Type B pancreatic cell (in vitro differentiated cells): ENCODE results near the gene MBD1. TPM values are rescaled to one million over a fixed set of nuclear protein-coding genes. Genes with fewer than 3 reads are reported as not detected.

Source experiments
- DNase-seq: peaks from one replicate; pipeline ENCODE4 v3.0.0; 2021; ENCODE audit warnings: mixed read lengths; ENCODE audit not compliant: unreplicated experiment; ENCODE audit errors: extremely low spot score
- H3K27ac Mint-ChIP-seq: 2 replicates; pipeline ENCODE4 v1.8.0; 2021; ENCODE audit warnings: mild to moderate bottlenecking, mixed read lengths
- H3K27me3 Mint-ChIP-seq: 2 replicates; pipeline ENCODE4 v1.8.0; 2021; ENCODE audit warnings: mixed read lengths
- H3K36me3 Mint-ChIP-seq: 2 replicates; pipeline ENCODE4 v1.8.0; 2021; ENCODE audit warnings: mixed read lengths
- H3K4me1 Mint-ChIP-seq: one replicate; pipeline ENCODE4 v1.8.0; 2021; ENCODE audit warnings: mixed read lengths; ENCODE audit not compliant: unreplicated experiment
- H3K4me3 Mint-ChIP-seq: 2 replicates; pipeline ENCODE4 v1.8.0; 2021; ENCODE audit warnings: mild to moderate bottlenecking, mixed read lengths
- H3K9me3 Mint-ChIP-seq: 2 replicates; pipeline ENCODE4 v1.8.0; 2021; ENCODE audit warnings: mixed read lengths
- CTCF ChIP-seq: fragments of 200-600 bp; sonication (generic); conservative IDR thresholded peaks from 2 replicates; pipeline ENCODE4 v1.5.0; 2021; ENCODE audit warnings: antibody characterized with exemption, mild to moderate bottlenecking
- total RNA-seq: library from RNA; stranded (reverse); gene quantifications from 2 replicates; pipeline ENCODE4 v1.2.1, GENCODE V29; 2021; ENCODE audit warnings: low replicate concordance

The MBD1 gene
- total RNA-seq, 1 donor from 2014 or later = 81.9 TPM

DNA sequence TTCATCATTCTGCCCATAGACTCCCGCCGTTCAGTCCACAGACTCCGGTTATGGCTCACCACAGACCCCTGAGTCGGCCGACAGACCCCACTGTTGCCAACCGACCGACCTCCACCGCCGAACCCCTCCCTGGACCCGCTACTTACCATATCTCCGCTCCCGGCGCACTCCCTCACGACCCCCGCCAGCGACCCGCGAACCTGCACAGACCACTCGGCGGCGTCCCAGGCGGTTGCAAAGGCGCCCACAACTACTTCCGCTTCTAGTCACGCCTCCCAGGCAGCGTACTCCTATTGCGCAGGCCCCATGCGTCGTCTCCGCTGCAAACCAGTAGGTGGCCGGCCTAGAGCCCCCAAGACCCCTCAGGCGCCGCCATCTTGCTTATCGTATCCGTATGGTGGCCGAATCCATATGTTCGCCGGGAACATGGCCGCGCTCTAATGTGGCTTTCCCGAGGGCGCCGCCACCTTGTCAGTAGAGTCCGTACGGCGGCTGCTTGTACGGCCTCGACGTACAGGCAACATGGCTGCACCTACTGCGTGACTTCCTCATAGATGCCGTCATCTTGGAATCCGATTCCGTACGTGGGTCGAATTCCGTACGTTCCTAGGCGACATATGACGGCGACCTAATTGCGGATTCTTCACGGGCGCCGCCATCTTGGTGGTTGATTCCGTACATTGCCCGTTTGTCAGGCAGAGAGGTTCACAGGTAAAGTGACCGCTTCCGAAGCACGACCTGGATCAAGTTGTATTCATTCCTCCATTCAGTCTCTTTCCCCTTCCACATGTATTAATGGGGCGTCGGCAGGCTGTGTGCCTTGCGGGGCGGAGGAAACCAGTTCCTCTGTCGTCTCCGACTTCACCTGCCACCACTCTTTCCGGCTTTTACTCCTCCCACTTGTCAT is 6.4 kb upstream of the MBD1 start, which contains the start of gene CXXC1:
TSS of gene CXXC1 (minus strand) at position 252 of the 907 bp plus-strand sequence. CDS start at position 149, 103 bp downstream.
- peak; percentile 80 for TF ChIP-seq CTCF
- Mint-ChIP-seq H3K4me1 (peaks cover 16% of the 10 kb centered on the region), H3K27me3 (no peaks in the 10 kb centered on the region), H3K27ac (peak within 1 kb of the TSS; percentile 87), H3K4me3 (peak within 1 kb of the TSS; percentile 97), H3K9me3 (no peaks in the 10 kb centered on the region), H3K36me3 (peaks cover 18% of the 10 kb centered on the region)
- DNase-seq = peak; percentile 98

DNA sequence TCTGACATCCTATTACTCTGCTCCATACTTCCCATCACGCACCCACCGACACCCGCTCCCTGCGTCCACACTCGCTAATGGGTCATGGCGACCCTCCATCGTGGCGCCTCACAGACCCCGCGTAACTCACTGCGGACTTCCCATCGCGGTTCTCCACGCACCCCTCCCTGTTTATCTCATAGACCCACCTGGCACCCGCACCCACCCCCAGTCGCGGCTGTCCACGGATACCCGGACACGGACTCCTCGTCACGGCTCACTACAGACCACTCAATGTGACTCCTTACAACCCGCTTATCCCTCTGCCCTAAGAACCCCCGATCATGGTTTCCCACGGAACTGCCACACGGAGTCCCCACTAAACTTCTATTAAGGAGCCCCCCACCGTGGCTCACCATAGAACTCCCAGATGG is 5.7 kb upstream of the MBD1 start:
- Mint-ChIP-seq H3K27me3 (no peaks in the 10 kb centered on the region), H3K27ac (peak overlapping the region; percentile 87), H3K9me3 (no peaks in the 10 kb centered on the region), H3K36me3 (peaks cover 18% of the 10 kb centered on the region), H3K4me1 (peaks cover 16% of the 10 kb centered on the region), H3K4me3 (peak overlapping the region; percentile 97)
- no peak for DNase-seq
- no peak for TF ChIP-seq CTCF

GRCh38 chr18:50286391-50287027 is 5.2 kb upstream of the MBD1 start:
- Mint-ChIP-seq H3K36me3 (peaks cover 18% of the 10 kb centered on the region), H3K27ac (no peak overlapping the region), H3K9me3 (no peaks in the 10 kb centered on the region), H3K4me3 (peak overlapping the region; percentile 97), H3K27me3 (no peaks in the 10 kb centered on the region), H3K4me1 (peaks cover 16% of the 10 kb centered on the region)
- no peak for DNase-seq
- TF ChIP-seq CTCF = no peak

DNA sequence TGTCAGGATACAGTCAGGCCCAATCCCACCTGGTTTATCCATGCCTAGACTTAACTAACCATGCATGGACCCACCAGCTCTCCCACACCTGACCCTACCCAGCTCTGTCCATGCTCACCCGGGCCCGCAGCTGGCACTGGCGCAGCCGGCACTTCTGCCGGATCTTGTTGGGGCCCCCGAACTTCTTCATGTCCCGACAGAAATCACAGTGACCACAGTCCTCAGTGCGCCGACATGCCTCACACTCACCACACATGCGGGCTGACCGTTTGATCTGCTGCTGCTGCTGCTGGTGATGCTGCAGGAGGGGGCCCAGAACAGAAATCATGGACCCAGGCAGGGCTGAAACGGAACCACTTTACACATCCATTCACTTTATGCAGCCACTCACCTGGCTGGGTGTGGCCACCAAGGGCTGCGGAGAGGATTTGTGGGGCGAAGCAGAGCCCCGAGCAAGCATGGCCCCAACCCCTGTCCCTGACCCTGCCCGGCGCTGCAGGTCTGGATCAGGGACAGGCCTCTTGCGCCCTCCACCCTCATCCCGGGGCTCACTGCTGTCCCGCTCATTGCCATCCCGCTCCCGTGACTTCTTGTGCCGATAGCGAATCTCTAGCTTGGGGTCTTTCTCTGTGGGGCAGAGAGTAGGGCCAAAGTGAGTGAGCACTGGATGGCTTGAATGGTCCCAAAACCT is 4.5 kb upstream of the MBD1 start:
- H3K4me1 Mint-ChIP-seq = peaks cover 23% of the 10 kb centered on the region
- no peak overlapping the region for H3K27ac Mint-ChIP-seq
- H3K4me3 Mint-ChIP-seq = peak overlapping the region; percentile 97
- TF ChIP-seq CTCF = no peak
- H3K36me3 Mint-ChIP-seq = peaks cover 24% of the 10 kb centered on the region
- H3K9me3 Mint-ChIP-seq = no peaks in the 10 kb centered on the region
- DNase-seq = no peak
- no peaks in the 10 kb centered on the region for H3K27me3 Mint-ChIP-seq

- H3K9me3 Mint-ChIP-seq = no peaks in the 10 kb centered on the region
- no peak for TF ChIP-seq CTCF
Observed at GRCh38 chr18:50285071-50285470, 3.7 kb upstream of the MBD1 start.

More at GRCh38 chr18:50285071-50285470, 3.7 kb upstream of the MBD1 start:
- no peaks in the 10 kb centered on the region for H3K27me3 Mint-ChIP-seq
- H3K4me3 Mint-ChIP-seq = peak overlapping the region; percentile 97
- H3K4me1 Mint-ChIP-seq = peaks cover 30% of the 10 kb centered on the region
- H3K36me3 Mint-ChIP-seq = peaks cover 31% of the 10 kb centered on the region
- no peak for DNase-seq
- no peak overlapping the region for H3K27ac Mint-ChIP-seq
